GM12878 (cell line): ENCODE measurements around the gene CA10. TPM values are rescaled to one million over a fixed set of nuclear protein-coding genes. Genes with fewer than 3 reads are reported as not detected.

Experiments used
- ATAC-seq: fragments of 200-7000 bp; cut with Tn5 transposase; 3 replicates; pipeline ENCODE4 v1.9.1; 2020; ENCODE audit warnings: mild to moderate bottlenecking, moderate library complexity
- BruUV-seq: library from RNA; stranded (reverse); fragments of 400-500 nt; replicated peaks from 2 replicates; lab custom pipeline; 2021; lab: Mats Ljungman, UMichigan
- CTCF ChIA-PET: fragments of 300-600 bp; sonication (Branson Sonifier 250); formaldehyde crosslinking; extraction: SDS; loops from one replicate; lab custom pipeline; 2021; ENCODE audit warnings: inconsistent platforms; lab: Yijun Ruan, JAX
- POLR2A ChIA-PET: fragments of 350-600 bp; formaldehyde crosslinking; extraction: SDS; loops from one replicate; lab custom pipeline; 2021; ENCODE audit warnings: inconsistent platforms; lab: Charles Lee
- RAD21 ChIA-PET: fragments of 300-600 bp; sonication (Branson Sonifier 250); formaldehyde crosslinking; loops from one replicate; lab custom pipeline; 2023; ENCODE audit warnings: antibody characterized with exemption; ENCODE audit not compliant: unreplicated experiment; lab: Charles Lee
- SMC1A ChIA-PET: fragments of 300-600 bp; sonication (Branson Sonifier 250); formaldehyde crosslinking; loops from one replicate; lab custom pipeline; 2023; ENCODE audit not compliant: unreplicated experiment, uncharacterized antibody; lab: Charles Lee
- DNase-seq: peaks from one replicate; pipeline ENCODE4 v3.0.0-alpha.2; 2011; ENCODE audit warnings: low read depth, low spot score
- FAIRE-seq: peaks from 3 replicates; lab custom pipeline; 2011; peaks lifted over from hg19 to GRCh38; lab: Jason Lieb, UNC
- H2AFZ ChIP-seq: 2 replicates; pipeline ENCODE4 v1.6.0; 2011; ENCODE audit warnings: low read depth, low read length, control low read depth; ENCODE audit not compliant: control insufficient read depth
- H3K27ac ChIP-seq: 2 replicates; pipeline ENCODE4 v1.5.1; 2011; ENCODE audit warnings: control low read depth; ENCODE audit not compliant: control insufficient read depth, insufficient read depth
- H3K27me3 ChIP-seq, 2 experiments: replicated peaks in 1 of 2; 2 replicates each; pipeline versions ENCODE4 v1.6.0 to v1.6.1; 2011; ENCODE audit warnings: low read length in 1 of 2; ENCODE audit not compliant: control insufficient read depth in 2 of 2, insufficient read depth in 2 of 2
- H3K36me3 ChIP-seq, 2 experiments: 2 replicates each; pipeline ENCODE4 v1.5.1; 2011; ENCODE audit warnings: low read length in 1 of 2; ENCODE audit not compliant: control insufficient read depth in 2 of 2, insufficient read depth in 2 of 2
- H3K4me1 ChIP-seq: 2 replicates; pipeline ENCODE4 v1.6.1; 2011; ENCODE audit warnings: mild to moderate bottlenecking, low read length, moderate library complexity, mixed read lengths; ENCODE audit not compliant: control insufficient read depth, insufficient read depth
- H3K4me2 ChIP-seq: 2 replicates; pipeline ENCODE4 v1.6.0; 2011; ENCODE audit warnings: control low read depth; ENCODE audit not compliant: control insufficient read depth, insufficient read depth
- H3K4me3 ChIP-seq: fragments of 200-600 bp; sonication (generic); 2 replicates; pipeline ENCODE4 v1.5.1; 2016
- H3K79me2 ChIP-seq: 2 replicates; pipeline ENCODE4 v1.6.0; 2011; ENCODE audit warnings: low read length; ENCODE audit not compliant: control insufficient read depth, insufficient read depth
- H3K9ac ChIP-seq: 2 replicates; pipeline ENCODE4 v1.8.0; 2011; ENCODE audit warnings: low read length, control low read depth, mixed read lengths; ENCODE audit not compliant: control insufficient read depth, insufficient read depth
- H3K9me3 ChIP-seq: replicated peaks from 3 replicates; pipeline ENCODE4 v1.5.1; 2011; ENCODE audit warnings: mild to moderate bottlenecking, low read length; ENCODE audit not compliant: control insufficient read depth, insufficient read depth
- H4K20me1 ChIP-seq: 2 replicates; pipeline ENCODE4 v1.6.0; 2011; ENCODE audit not compliant: control insufficient read depth, insufficient read depth
- CBX5 ChIP-seq: sonication (generic); IDR thresholded peaks from 2 replicates; pipeline ENCODE4 v1.6.1; 2016; ENCODE audit warnings: low read depth, moderate library complexity, mild to moderate bottlenecking, inconsistent platforms
- GATAD2B ChIP-seq: fragments of 450-650 bp; conservative IDR thresholded peaks from 2 replicates; pipeline ENCODE4 v1.6.1; 2017; ENCODE audit warnings: low read depth, mild to moderate bottlenecking, moderate library complexity
- HDAC2 ChIP-seq: fragments of 200-600 bp; sonication (generic); IDR thresholded peaks from 2 replicates; pipeline ENCODE4 v1.6.1; 2017
- HDGF ChIP-seq: fragments of 450-650 bp; IDR thresholded peaks from 2 replicates; pipeline ENCODE4 v1.6.1; 2016; ENCODE audit warnings: antibody characterized with exemption
- HSF1 ChIP-seq: fragments of 150-350 bp; IDR thresholded peaks from 2 replicates; pipeline ENCODE4 v1.6.1; 2014; ENCODE audit warnings: mild to moderate bottlenecking, low read depth, low read length
- IRF5 ChIP-seq: fragments of 450-650 bp; IDR thresholded peaks from 2 replicates; pipeline ENCODE4 v1.6.1; 2017; ENCODE audit warnings: borderline replicate concordance
- JUND ChIP-seq: IDR thresholded peaks from 2 replicates; pipeline ENCODE4 v1.6.1; 2012; ENCODE audit warnings: low read depth, mild to moderate bottlenecking, low read length, improper control_type of control experiment, moderate library complexity
- MLLT1 ChIP-seq: fragments of 450-650 bp; IDR thresholded peaks from 2 replicates; pipeline ENCODE4 v1.6.1; 2016; ENCODE audit warnings: mild to moderate bottlenecking
- RAD21 ChIP-seq: IDR thresholded peaks from 2 replicates; pipeline ENCODE4 v1.6.1; 2011; ENCODE audit warnings: mild to moderate bottlenecking, low read depth, low read length, moderate library complexity; ENCODE audit not compliant: insufficient read depth
- RFX5 ChIP-seq: IDR thresholded peaks from 2 replicates; pipeline ENCODE4 v1.6.1; 2011; ENCODE audit warnings: low read depth, low read length, improper control_type of control experiment
- SIX5 ChIP-seq: IDR thresholded peaks from 2 replicates; pipeline ENCODE4 v1.6.1; 2011; ENCODE audit warnings: mild to moderate bottlenecking, low read depth, low read length, moderate library complexity; ENCODE audit not compliant: severe bottlenecking
- SMAD1 ChIP-seq: fragments of 450-650 bp; IDR thresholded peaks from 2 replicates; pipeline ENCODE4 v1.6.1; 2018; ENCODE audit warnings: mild to moderate bottlenecking, low read depth; ENCODE audit not compliant: partially characterized antibody
- SRF ChIP-seq, 2 experiments: IDR thresholded peaks; 2 replicates each; pipeline ENCODE4 v1.6.1; 2011; ENCODE audit warnings: low read depth in 2 of 2, low read length in 2 of 2, mild to moderate bottlenecking in 1 of 2, moderate library complexity in 1 of 2
- TAF1 ChIP-seq: IDR thresholded peaks from 2 replicates; pipeline ENCODE4 v1.6.1; 2011; ENCODE audit warnings: mild to moderate bottlenecking, low read depth, low read length, borderline replicate concordance
- YY1 ChIP-seq: IDR thresholded peaks from 2 replicates; pipeline ENCODE4 v1.6.1; 2011; ENCODE audit warnings: low read depth, mild to moderate bottlenecking, low read length
- ZNF592 ChIP-seq: fragments of 450-650 bp; IDR thresholded peaks from 2 replicates; pipeline ENCODE4 v1.6.1; 2017; ENCODE audit warnings: mild to moderate bottlenecking, moderate library complexity
- ZNF622 ChIP-seq: fragments of 450-650 bp; IDR thresholded peaks from 2 replicates; pipeline ENCODE4 v1.6.1; 2017; ENCODE audit warnings: mild to moderate bottlenecking, inconsistent platforms
- ZSCAN29 ChIP-seq: fragments of 450-650 bp; IDR thresholded peaks from 2 replicates; pipeline ENCODE4 v1.6.1; 2017; ENCODE audit warnings: mild to moderate bottlenecking, moderate library complexity
- WGBS: methylation state at CpG from one replicate; pipeline ENCODE4 v1.1.6; 2016; ENCODE audit warnings: low lambda C conversion rate; ENCODE audit not compliant: insufficient replicate concordance, insufficient coverage; ENCODE audit errors: missing lambda C conversion rate; 5-methylcytosine and 5-hydroxymethylcytosine counted together
- in situ Hi-C: fragments of 300-500 bp; cut with MboI; formaldehyde crosslinking; loops from 9 replicates; pipeline ENCODE4 v1.14.3; 2018; ENCODE audit warnings: mixed read lengths
- intact Hi-C: fragments of 100-400 bp; cut with micrococcal nuclease; formaldehyde crosslinking; loops from one replicate; pipeline ENCODE4 v1.14.2; 2022; ENCODE audit not compliant: unreplicated experiment
- polyA plus RNA-seq, 11 experiments: library from polyadenylated mRNA; depleted of rRNA in 4 of 11; unstranded in 6 of 11; stranded (reverse) in 5 of 11; fragments of >200 nt; fragmentation: Nextera tagmentation in 4 of 11; fragmentation: Illumina TruSeq in 1 of 11; extraction: Ambion mirVana in 4 of 11; extraction: Trizol in 1 of 11; gene quantifications; 1 replicate in 1 of 11; 2 replicates in 10 of 11; pipeline versions ENCODE4 v1.2.1 to v1.2.3, GENCODE V29; 2011 to 2016; ENCODE audit warnings: inconsistent platforms in 2 of 11, missing spikeins in 2 of 11, low read depth in 1 of 11
- total RNA-seq, 4 experiments: library from RNA; depleted of rRNA in 3 of 4; stranded (reverse); fragments of >200 nt in 3 of 4; fragmentation: Illumina TruSeq in 1 of 4; extraction: Trizol in 1 of 4; gene quantifications; 2 replicates each; pipeline versions ENCODE4 v1.2.1 to v1.2.3, GENCODE V29; 2013 to 2021

The CA10 gene
- total and polyA plus RNA-seq, 10 of the 15 experiments (the other 5 are each of a cell fraction or from before 2014, with no cell fraction given) = not detected

GRCh38 chr17:52024300-52024870 is 134.1 kb downstream of the CA10 start:
- no peak overlapping the region for H3K4me3 ChIP-seq
- no peak overlapping the region for H3K27ac ChIP-seq
- ATAC-seq (no peak), DNase-seq (no peak), FAIRE-seq (no peak)
- BruUV-seq = no TSS peak
- ChIA-PET CTCF (no interaction called here), POLR2A (no interaction called here), SMC1A (no interaction called here), RAD21 (no interaction called here)
- H3K36me3 ChIP-seq = no peaks in the 10 kb centered on the region
- H3K4me2 ChIP-seq = no peak overlapping the region
- no peaks in the 10 kb centered on the region for H4K20me1 ChIP-seq
- H3K27me3 ChIP-seq = no peaks in the 10 kb centered on the region
- no peaks in the 10 kb centered on the region for H3K79me2 ChIP-seq
- no peak overlapping the region for H2AFZ ChIP-seq
- 3% methylated on average over 2 of the region's 2 CpGs for WGBS
- in situ Hi-C loops = no loop called here
- H3K4me1 ChIP-seq = no peaks in the 10 kb centered on the region
- intact Hi-C loops = no loop called here
- H3K9ac ChIP-seq = no peak overlapping the region
- no peaks in the 10 kb centered on the region for H3K9me3 ChIP-seq
- TF ChIP-seq SIX5 = no peak
- TF ChIP-seq HSF1 = no peak
- no peak for TF ChIP-seq ZNF592
- TF ChIP-seq JUND = no peak
- no peak for TF ChIP-seq YY1
- TF ChIP-seq IRF5 = no peak
- no peak for TF ChIP-seq SRF (IDR thresholded peaks at IDR 0.05; ENCODE audit: low read depth in 2 of 2, low read length in 2 of 2)
- TF ChIP-seq HDAC2 = no peak
- TF ChIP-seq SMAD1 = no peak
- no peak for TF ChIP-seq MLLT1
- TF ChIP-seq HDGF = no peak
- TF ChIP-seq RFX5 = no peak
- TF ChIP-seq TAF1 = no peak
- TF ChIP-seq ZSCAN29 = no peak
- TF ChIP-seq RAD21 = no peak
- no peak for TF ChIP-seq GATAD2B
- no peak for TF ChIP-seq ZNF622
- no peak for TF ChIP-seq CBX5
